Measurements from ENCODE around the gene TNNT2. TPM values are rescaled to one million over a fixed set of nuclear protein-coding genes. Genes with fewer than 3 reads are reported as not detected.

Gene TNNT2
- total and polyA plus RNA-seq, 2 of the 8 experiments (the other 6 are each of a cell fraction or from before 2014, with no cell fraction given), result 3.1 to 21.0 TPM

DNA sequence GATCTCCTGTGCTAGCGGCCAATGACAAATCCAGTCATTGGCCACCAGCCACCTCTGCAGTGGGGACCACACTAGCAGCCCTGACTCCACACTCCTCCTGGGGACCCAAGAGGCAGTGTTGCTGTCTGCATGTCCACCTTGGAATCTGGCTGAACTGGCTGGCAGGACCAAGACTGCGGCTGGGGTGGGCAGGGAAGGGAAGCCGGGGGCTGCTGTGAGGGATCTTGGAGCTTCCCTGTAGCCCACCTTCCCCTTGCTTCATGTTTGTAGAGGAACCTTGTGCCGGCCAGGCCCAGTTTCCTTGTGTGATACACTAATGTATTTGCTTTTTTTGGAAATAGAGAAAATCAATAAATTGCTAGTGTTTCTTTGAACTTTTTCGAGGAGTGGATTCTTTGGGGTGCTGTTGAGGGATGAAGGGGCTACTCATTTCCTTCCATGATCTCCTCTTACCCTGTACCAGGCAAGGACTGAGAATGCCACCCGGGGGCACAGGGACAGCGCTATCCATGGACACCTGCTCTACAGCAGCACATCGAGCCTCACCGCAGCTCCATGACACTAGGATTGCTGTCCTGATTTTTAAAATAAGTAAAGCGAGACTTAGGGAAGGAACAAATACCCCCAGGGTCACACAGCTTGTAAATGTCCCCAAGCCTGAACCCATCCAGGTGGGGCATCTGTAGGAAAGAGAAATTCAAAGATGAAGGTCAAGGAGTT is 44.7 kb downstream of the TNNT2 start:
- Histone ChIP-seq H4K91ac (replicated peaks; ENCODE audit: insufficient read length, low read length) (no peak overlapping the region), H4K8ac (ENCODE audit: extremely low read depth, insufficient read depth, low read length) (no peak overlapping the region), H3K4me1 (replicated peaks in 1 of 4; ENCODE audit: control insufficient read depth in 3 of 4, insufficient read depth in 4 of 4, low read length in 3 of 4) (no peaks in the 10 kb centered on the region; a peak in 1 of 7 replicates), H3K18ac (ENCODE audit: extremely low read depth, low read length) (no peak overlapping the region), H2BK5ac (ENCODE audit: low read depth, low read length) (no peak overlapping the region), H3K9me3 (ENCODE audit: insufficient read depth in 2 of 2, low read depth in 1 of 2, low read length in 1 of 2) (no peaks in the 10 kb centered on the region), H3K79me2 (ENCODE audit: control insufficient read depth in 1 of 2, insufficient read depth in 2 of 2, low read length in 2 of 2) (no peaks in the 10 kb centered on the region), H3K56ac (replicated peaks; ENCODE audit: insufficient read length, low read depth, low read length) (no peak overlapping the region), H2BK120ac (replicated peaks; ENCODE audit: low read depth, low read length) (no peak overlapping the region), H3K4me2 (ENCODE audit: insufficient read depth in 1 of 2, low read depth in 2 of 2, low read length in 2 of 2) (no peak overlapping the region), H3K9ac (replicated peaks in 1 of 4; ENCODE audit: extremely low read depth in 1 of 4, low read depth in 3 of 4, low read length in 3 of 4) (no peak overlapping the region), H2BK12ac (ENCODE audit: low read depth, low read length) (no peak overlapping the region), H4K5ac (ENCODE audit: insufficient read length, low read depth, low read length) (no peak overlapping the region), H3K79me1 (ENCODE audit: low read depth, low read length) (no peaks in the 10 kb centered on the region; the same call in 1 of the 2 replicates), H3K23ac (ENCODE audit: insufficient read length) (no peak overlapping the region), H3K36me3 (ENCODE audit: control insufficient read depth in 2 of 4, insufficient read depth in 4 of 4, low read length in 3 of 4) (no peaks in the 10 kb centered on the region), H2AFZ (ENCODE audit: low read length) (no peak overlapping the region), H3K4me3 (ENCODE audit: extremely low read depth in 1 of 4, insufficient read depth in 2 of 4, low read depth in 3 of 4, low read length in 4 of 4) (no peak overlapping the region), H3K14ac (ENCODE audit: insufficient read length) (no peak overlapping the region), H3K23me2 (ENCODE audit: low read depth, low read length) (no peaks in the 10 kb centered on the region; the same call in 1 of the 2 replicates), H3K27me3 (replicated peaks in 1 of 4; ENCODE audit: control insufficient read depth in 3 of 4, extremely low read depth in 1 of 4, insufficient read depth in 3 of 4, low read length in 3 of 4) (no peaks in the 10 kb centered on the region; a peak in 1 of 7 replicates), H4K20me1 (replicated peaks in 1 of 2; ENCODE audit: control insufficient read depth in 1 of 2, insufficient read depth in 2 of 2, low read length in 2 of 2) (no peaks in the 10 kb centered on the region), H3K4ac (replicated peaks; ENCODE audit: insufficient read length, low read depth, low read length) (no peak overlapping the region), H2BK20ac (ENCODE audit: low read length) (no peak overlapping the region; the same call in 1 of the 2 replicates), H2AK5ac (ENCODE audit: low read depth, low read length) (no peak overlapping the region), H3K27ac (ENCODE audit: low read depth, low read length) (no peak overlapping the region), H2BK15ac (ENCODE audit: low read length) (no peak overlapping the region)
- TF ChIP-seq, protein P1, sequence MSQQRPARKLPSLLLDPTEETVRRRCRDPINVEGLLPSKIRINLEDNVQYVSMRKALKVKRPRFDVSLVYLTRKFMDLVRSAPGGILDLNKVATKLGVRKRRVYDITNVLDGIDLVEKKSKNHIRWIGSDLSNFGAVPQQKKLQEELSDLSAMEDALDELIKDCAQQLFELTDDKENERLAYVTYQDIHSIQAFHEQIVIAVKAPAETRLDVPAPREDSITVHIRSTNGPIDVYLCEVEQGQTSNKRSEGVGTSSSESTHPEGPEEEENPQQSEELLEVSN (IDR thresholded peaks at IDR 0.05), result no peak
- TF ChIP-seq NRF1 (IDR thresholded peaks at IDR 0.05; ENCODE audit: low read depth, low read length) (no peak), CHD1 (IDR thresholded peaks at IDR 0.05; ENCODE audit: low read depth, low read length) (no peak), CREB1 (IDR thresholded peaks at IDR 0.05) (no peak), KDM1A (IDR thresholded peaks at IDR 0.05; ENCODE audit: borderline replicate concordance, low read length) (no peak), SP2 (IDR thresholded peaks at IDR 0.05; ENCODE audit: low read length) (no peak)
- WGBS, 2 experiments (ENCODE audit: extremely low coverage in 1 of 2, insufficient coverage in 1 of 2, insufficient read length in 1 of 2, insufficient replicate concordance in 2 of 2, low coverage in 1 of 2, low lambda C conversion rate in 2 of 2, missing lambda C conversion rate in 1 of 2), result 89% methylated on average over 9 of the region's 10 CpGs; no CpG with 5 or more reads in 1 of the 2 experiments
- ChIA-PET CTCF (ENCODE audit: partially characterized antibody) (interaction anchor here (0.9 to 2.8 kb wide), 6 partner anchors 8 to 78 kb away, joined by 3 to 18 read pairs (median 4); no protein-coding TSS in a partner anchor), POLR2A (ENCODE audit: partially characterized antibody) (interaction anchor here (1.3 kb wide), 1 partner anchor 14 kb away, joined by 4 read pairs; no protein-coding TSS in a partner anchor)
- no peak for FAIRE-seq
- no peak for DNase-seq (ENCODE audit: low read depth in 1 of 2, low spot score in 2 of 2)

Measured in H1 (cell line).